OCI-LY3 (cell line): ENCODE data around the gene GALNT10.

Experiments used
- H2AFZ ChIP-seq: fragments of 200-600, 300-600 bp; shearing (Covaris generic); 2 replicates; pipeline ENCODE4 v1.6.0; 2014; ENCODE audit warnings: antibody characterized with exemption, low read depth, low read length
- H3K27ac ChIP-seq: fragments of 200-600, 300-600 bp; sonication (generic); 2 replicates; pipeline ENCODE4 v1.5.1; 2014; ENCODE audit warnings: mild to moderate bottlenecking, low read length, moderate library complexity, mixed read lengths
- H3K27me3 ChIP-seq: fragments of 200-600, 300-600 bp; sonication (generic); 2 replicates; pipeline ENCODE4 v1.6.1; 2014; ENCODE audit warnings: low read depth, low read length, mixed read lengths
- H3K36me3 ChIP-seq: fragments of 200-600, 300-600 bp; sonication (generic); replicated peaks from 2 replicates; pipeline ENCODE3; 2014; ENCODE audit warnings: low read depth, low read length, mixed read lengths
- H3K4me1 ChIP-seq: fragments of 300-600, 200-600 bp; sonication (generic); 2 replicates; pipeline ENCODE4 v1.6.1; 2014; ENCODE audit warnings: low read length, mixed read lengths
- H3K4me2 ChIP-seq: fragments of 200-600, 300-600 bp; sonication (generic); 2 replicates; pipeline ENCODE4 v1.6.1; 2014; ENCODE audit warnings: low read length, mixed read lengths
- H3K4me3 ChIP-seq: fragments of 300-600, 200-600 bp; sonication (generic); 2 replicates; pipeline ENCODE4 v1.5.1; 2014; ENCODE audit warnings: antibody characterized with exemption, mild to moderate bottlenecking, low read length, moderate library complexity
- H3K79me2 ChIP-seq: fragments of 300-600, 200-600 bp; shearing (Covaris generic); 2 replicates; pipeline ENCODE4 v1.6.1; 2014; ENCODE audit warnings: mild to moderate bottlenecking, low read length, mixed read lengths
- H3K9ac ChIP-seq: fragments of 300-600, 200-600 bp; shearing (Covaris generic); 2 replicates; pipeline ENCODE4 v1.6.0; 2014; ENCODE audit warnings: mild to moderate bottlenecking, low read length, moderate library complexity
- H3K9me3 ChIP-seq: fragments of 200-600, 300-600 bp; shearing (Covaris generic); 2 replicates; pipeline ENCODE4 v1.6.1; 2014; ENCODE audit warnings: low read length, mixed read lengths; ENCODE audit not compliant: insufficient read depth
- H4K20me1 ChIP-seq: fragments of 200-600, 300-600 bp; sonication (generic); 2 replicates; pipeline ENCODE4 v1.6.1; 2016; ENCODE audit warnings: low read length, mixed read lengths; ENCODE audit not compliant: insufficient read depth
- EZH2phosphoT487 ChIP-seq: fragments of 200-600 bp; shearing (Covaris generic); IDR thresholded peaks from 2 replicates; pipeline ENCODE4 v1.6.1; 2018; ENCODE audit warnings: antibody characterized with exemption, mixed run types, low read depth
- TF ChIP-seq, protein P1 (sequence below): fragments of 200-600, 300-600 bp; sonication (generic); IDR thresholded peaks from 2 replicates; pipeline ENCODE4 v1.5.1; 2014; ENCODE audit warnings: antibody characterized with exemption, low read length, low read depth

GALNT10 gene

DNA sequence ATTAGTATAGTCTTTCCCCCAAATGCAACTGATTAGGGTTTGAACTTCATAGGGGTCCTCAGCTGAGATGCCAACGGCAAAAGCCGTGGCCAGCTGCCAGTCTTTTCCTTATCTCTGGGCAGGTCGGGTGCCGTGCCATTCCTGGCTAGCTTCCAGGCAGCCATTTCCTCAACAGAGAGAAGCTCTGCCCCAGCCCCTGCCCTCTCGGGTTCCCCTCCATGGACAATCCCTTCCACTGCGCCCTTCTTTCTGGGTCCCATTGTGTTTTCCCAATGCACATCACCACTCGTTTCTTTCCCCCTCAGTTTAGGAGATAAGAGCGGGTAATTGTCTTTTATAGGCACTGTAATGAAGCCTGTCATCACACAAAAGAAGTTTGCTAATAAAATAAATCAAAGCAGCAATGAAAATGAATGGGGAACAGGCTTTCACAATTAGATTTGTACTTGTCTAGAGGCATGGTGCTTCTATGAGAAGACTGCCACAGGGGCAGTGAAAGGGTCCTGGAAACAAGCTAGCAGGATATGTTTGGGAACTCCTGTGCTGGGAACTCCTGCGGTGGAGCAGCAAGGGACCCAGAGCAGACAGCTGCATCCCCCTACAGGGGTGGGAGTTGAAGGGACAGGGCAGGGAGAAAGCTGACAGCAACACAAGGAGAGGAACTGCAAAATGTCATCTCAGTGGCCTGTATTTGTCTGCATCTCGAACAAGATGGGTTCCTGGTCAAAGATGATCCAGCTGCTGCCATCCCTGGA lies 207.3 kb downstream of the GALNT10 start:
- Histone ChIP-seq H3K9ac (no peak overlapping the region), H3K4me2 (no peak overlapping the region), H3K9me3 (no peaks in the 10 kb centered on the region), H3K36me3 (no peaks in the 10 kb centered on the region), H3K27me3 (no peaks in the 10 kb centered on the region), H4K20me1 (no peaks in the 10 kb centered on the region), H3K27ac (no peak overlapping the region), H3K4me1 (peaks cover 15% of the 10 kb centered on the region), H3K4me3 (no peak overlapping the region), H2AFZ (no peak overlapping the region), H3K79me2 (no peaks in the 10 kb centered on the region)
- TF ChIP-seq, protein P1, sequence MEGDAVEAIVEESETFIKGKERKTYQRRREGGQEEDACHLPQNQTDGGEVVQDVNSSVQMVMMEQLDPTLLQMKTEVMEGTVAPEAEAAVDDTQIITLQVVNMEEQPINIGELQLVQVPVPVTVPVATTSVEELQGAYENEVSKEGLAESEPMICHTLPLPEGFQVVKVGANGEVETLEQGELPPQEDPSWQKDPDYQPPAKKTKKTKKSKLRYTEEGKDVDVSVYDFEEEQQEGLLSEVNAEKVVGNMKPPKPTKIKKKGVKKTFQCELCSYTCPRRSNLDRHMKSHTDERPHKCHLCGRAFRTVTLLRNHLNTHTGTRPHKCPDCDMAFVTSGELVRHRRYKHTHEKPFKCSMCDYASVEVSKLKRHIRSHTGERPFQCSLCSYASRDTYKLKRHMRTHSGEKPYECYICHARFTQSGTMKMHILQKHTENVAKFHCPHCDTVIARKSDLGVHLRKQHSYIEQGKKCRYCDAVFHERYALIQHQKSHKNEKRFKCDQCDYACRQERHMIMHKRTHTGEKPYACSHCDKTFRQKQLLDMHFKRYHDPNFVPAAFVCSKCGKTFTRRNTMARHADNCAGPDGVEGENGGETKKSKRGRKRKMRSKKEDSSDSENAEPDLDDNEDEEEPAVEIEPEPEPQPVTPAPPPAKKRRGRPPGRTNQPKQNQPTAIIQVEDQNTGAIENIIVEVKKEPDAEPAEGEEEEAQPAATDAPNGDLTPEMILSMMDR: no peak
- no peak for TF ChIP-seq EZH2phosphoT487

DNA sequence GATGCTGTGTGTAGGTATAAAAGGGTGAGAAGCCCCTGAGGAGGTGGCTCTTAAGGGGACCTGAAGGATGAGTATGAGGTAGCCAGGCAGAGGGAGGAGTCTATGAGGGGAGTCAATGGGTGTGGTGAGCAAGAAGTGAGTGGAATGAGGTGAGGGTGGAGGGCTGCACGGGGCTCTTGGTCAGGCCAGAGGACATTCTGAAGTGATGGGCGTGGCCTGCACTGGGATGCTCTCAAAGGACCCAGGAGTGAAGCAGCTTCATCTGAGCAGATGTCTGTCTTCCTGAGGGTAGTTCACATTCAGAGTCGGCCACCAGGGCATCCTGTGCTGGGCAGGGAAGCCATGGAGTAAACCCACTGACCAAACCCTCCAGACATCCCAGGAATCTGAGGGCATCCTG lies 210.1 kb downstream of the GALNT10 start:
- no peak overlapping the region for H3K4me3 ChIP-seq
- H3K4me2 ChIP-seq: no peak overlapping the region
- no peaks in the 10 kb centered on the region for H3K79me2 ChIP-seq
- no peaks in the 10 kb centered on the region for H3K36me3 ChIP-seq
- no peak overlapping the region for H3K9ac ChIP-seq
- no peak overlapping the region for H2AFZ ChIP-seq
- no peak overlapping the region for H3K27ac ChIP-seq
- peaks cover 10% of the 10 kb centered on the region for H3K4me1 ChIP-seq
- H3K9me3 ChIP-seq: no peaks in the 10 kb centered on the region
- H4K20me1 ChIP-seq: no peaks in the 10 kb centered on the region
- TF ChIP-seq EZH2phosphoT487: no peak
- TF ChIP-seq, protein P1: no peak
- no peaks in the 10 kb centered on the region for H3K27me3 ChIP-seq

DNA sequence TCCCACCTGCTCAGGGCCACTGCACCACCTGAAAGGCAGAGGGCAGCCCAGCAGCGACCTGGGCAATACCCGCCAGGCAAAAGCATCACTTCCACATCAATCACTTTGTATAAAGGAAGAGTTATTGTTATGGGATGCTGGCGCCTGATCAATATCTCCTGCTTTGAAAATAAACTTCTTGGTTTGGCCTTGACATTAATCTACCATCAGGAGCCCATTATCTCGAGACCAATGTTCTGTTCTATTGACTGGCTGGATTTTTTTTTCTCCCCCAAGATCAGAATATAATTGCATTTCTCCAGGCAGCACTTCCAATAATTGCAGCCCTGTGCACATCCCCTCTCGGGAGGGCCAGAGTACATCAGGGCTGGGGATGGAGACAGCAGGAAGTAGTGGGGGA lies 210.8 kb downstream of the GALNT10 start:
- no peaks in the 10 kb centered on the region for H3K9me3 ChIP-seq
- no peak for TF ChIP-seq EZH2phosphoT487
- TF ChIP-seq, protein P1: no peak
- no peak overlapping the region for H3K27ac ChIP-seq
- no peaks in the 10 kb centered on the region for H3K79me2 ChIP-seq
- H3K4me2 ChIP-seq: no peak overlapping the region
- H3K9ac ChIP-seq: no peak overlapping the region
- H4K20me1 ChIP-seq: no peaks in the 10 kb centered on the region
- no peak overlapping the region for H2AFZ ChIP-seq
- H3K4me3 ChIP-seq: no peak overlapping the region
- H3K36me3 ChIP-seq: no peaks in the 10 kb centered on the region
- H3K4me1 ChIP-seq: peaks cover 4% of the 10 kb centered on the region
- H3K27me3 ChIP-seq: no peaks in the 10 kb centered on the region

DNA sequence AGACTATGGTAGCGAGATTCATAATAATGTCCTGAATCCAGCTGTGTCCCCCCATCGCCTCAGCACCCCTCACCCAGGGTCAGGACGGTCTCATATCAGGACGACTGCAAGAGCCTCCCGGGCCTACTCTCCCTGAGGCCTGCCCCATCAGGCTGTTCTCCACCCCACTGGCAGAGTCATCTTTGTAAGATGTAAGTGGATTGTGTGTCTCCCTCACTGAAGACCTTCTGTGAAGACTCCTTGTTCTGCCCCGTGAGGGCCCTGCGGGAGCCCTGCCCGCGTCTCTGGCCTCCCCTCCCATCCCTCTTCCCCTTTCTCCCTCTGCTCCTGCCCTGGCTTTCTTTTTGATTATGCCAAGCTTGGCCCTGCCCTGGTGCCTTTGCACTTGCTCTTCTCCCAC lies 211.4 kb downstream of the GALNT10 start:
- Histone ChIP-seq H3K27me3 (no peaks in the 10 kb centered on the region), H3K36me3 (no peaks in the 10 kb centered on the region), H3K4me1 (no peaks in the 10 kb centered on the region), H2AFZ (no peak overlapping the region), H3K79me2 (no peaks in the 10 kb centered on the region), H3K9me3 (no peaks in the 10 kb centered on the region), H3K27ac (no peak overlapping the region), H3K4me3 (no peak overlapping the region), H3K4me2 (no peak overlapping the region), H4K20me1 (no peaks in the 10 kb centered on the region), H3K9ac (no peak overlapping the region)
- no peak for TF ChIP-seq EZH2phosphoT487
- TF ChIP-seq, protein P1: no peak
